GM06990 (cell line): ENCODE data around the gene LRRC59.
"Not testable (repeated sequence)": the region's sequence is repeated elsewhere in the genome, so short reads cannot be mapped to it uniquely, and the experiment has no call there.

Source experiments
- DNase-seq: peaks from one replicate; pipeline ENCODE4 v3.0.0-alpha.2; 2011; ENCODE audit not compliant: insufficient read length; ENCODE audit errors: extremely low read depth
- H3K27me3 ChIP-seq: replicated peaks from 2 replicates; pipeline ENCODE4 v1.6.0; 2011; ENCODE audit warnings: low read length; ENCODE audit not compliant: control insufficient read depth, insufficient read depth
- H3K36me3 ChIP-seq: 2 replicates; pipeline ENCODE4 v1.5.1; 2011; ENCODE audit warnings: low read length; ENCODE audit not compliant: control insufficient read depth, insufficient read depth
- H3K4me3 ChIP-seq: replicated peaks from 2 replicates; pipeline ENCODE4 v1.5.1; 2011; ENCODE audit warnings: low read depth, mild to moderate bottlenecking, control low read depth, low read length
- CTCF ChIP-seq: IDR thresholded peaks from 2 replicates; pipeline ENCODE4 v1.5.1; 2011; ENCODE audit warnings: low read length, control low read depth, mild to moderate bottlenecking, inconsistent platforms; ENCODE audit not compliant: insufficient read depth, poor library complexity, severe bottlenecking

The LRRC59 gene

DNA sequence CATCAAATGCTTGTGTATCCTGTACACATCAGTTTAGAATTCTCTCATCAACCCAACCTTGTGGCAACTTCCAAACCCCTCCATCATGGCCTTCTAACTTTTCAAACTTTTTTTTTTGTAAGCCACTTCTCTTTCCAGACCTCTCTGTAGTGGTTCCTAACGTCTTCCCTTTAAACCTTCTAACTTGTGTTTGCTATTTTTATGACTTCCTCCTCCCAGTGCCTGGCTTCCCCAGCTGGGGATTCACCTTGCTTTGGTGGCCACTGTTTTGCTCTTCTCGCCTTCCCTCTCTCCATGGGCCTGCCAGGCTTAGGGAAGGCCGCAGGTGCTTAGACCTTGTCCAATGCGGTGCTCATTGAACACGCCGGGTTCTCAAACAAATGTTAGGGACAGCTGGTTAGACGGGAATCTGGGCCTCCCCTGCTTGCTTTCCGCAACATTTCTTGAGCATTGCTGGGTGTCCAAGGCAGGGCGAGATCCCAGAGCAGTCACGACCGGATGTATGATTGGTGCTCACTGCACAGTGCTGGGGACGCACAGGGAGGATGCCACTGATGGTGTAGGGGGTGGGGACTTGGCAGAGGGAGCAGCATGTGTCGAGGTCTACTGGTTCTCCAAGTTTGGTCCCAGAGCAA lies 52.5 kb downstream of the LRRC59 start:
- Histone ChIP-seq H3K4me3 (no peak overlapping the region), H3K27me3 (no peaks in the 10 kb centered on the region), H3K36me3 (no peaks in the 10 kb centered on the region; the same call in 1 of the 2 replicates)
- no peak for DNase-seq
- TF ChIP-seq CTCF = no peak

GRCh38 chr17:50339381-50339780 lies 57.9 kb downstream of the LRRC59 start:
- no peak for TF ChIP-seq CTCF
- no peaks in the 10 kb centered on the region for H3K27me3 ChIP-seq
- no peak for DNase-seq
- H3K36me3 ChIP-seq = no peaks in the 10 kb centered on the region
- no peak overlapping the region for H3K4me3 ChIP-seq

GRCh38 chr17:50338645-50339044 lies 58.7 kb downstream of the LRRC59 start:
- Histone ChIP-seq H3K4me3 (no peak overlapping the region), H3K36me3 (no peaks in the 10 kb centered on the region), H3K27me3 (no peaks in the 10 kb centered on the region)
- DNase-seq = no peak
- no peak for TF ChIP-seq CTCF

DNA sequence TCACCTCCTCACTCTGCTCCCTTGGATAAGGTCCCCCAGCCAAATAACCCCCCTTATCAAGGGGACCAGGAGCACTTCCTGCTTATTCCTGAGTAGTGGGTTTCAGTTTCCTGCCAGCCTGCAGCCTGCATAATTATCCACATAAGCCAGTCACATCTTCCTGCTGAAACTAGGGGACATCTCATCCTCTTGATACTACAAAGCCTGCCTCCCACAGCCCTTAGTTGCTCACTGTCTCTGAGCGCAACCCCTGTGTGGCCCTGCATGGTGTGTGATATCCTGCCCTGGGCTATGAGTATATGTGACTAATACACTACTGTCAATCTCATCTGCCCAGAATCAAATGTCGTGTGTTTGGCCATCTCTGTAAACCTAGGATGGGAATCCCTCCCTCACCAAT lies 59.4 kb downstream of the LRRC59 start:
- DNase-seq = no peak

DNA sequence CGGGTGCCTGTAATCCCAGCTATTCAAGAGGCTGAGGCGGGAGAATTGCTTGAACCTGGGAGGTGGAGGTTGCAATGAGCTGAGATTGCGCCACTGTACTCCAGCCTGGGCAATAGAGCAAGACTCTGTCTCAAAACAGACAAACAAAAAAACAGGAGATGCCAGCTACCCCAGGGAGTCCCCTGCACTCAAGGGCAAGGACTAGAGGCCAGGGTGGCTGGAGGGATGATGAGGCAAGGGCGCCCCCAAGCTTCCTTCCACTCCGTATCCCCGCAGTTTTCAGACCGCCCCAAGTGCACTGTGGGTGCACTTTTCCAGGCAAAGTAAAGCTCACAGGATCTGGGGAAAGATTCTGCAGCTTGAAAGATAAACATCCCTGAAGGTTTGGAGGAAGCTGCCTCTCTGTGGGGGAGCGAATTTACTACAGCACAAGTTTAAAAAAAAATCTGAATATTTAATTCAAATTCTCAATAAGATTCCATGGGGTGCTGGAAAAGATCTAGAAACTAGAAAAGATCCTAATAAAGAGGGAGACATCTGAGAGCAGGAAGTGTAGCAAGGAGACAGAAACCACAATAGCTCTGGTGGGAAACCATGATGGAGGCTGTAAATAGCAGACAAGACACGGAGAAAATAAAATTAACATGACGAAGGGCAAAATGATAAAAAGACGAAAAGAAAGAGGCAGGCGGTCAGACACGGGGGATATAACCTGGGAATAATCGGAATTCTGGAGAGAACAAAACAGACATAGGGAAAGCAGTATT lies 63.8 kb downstream of the LRRC59 start:
- not testable (repeated sequence) for H3K4me3 ChIP-seq, H3K27me3 ChIP-seq, H3K36me3 ChIP-seq, DNase-seq
- peak; percentile 28 for TF ChIP-seq CTCF

More for the DNA sequence above, 59.4 kb downstream of the LRRC59 start:
- no peaks in the 10 kb centered on the region for H3K27me3 ChIP-seq
- no peak for TF ChIP-seq CTCF
- H3K4me3 ChIP-seq = no peak overlapping the region
- H3K36me3 ChIP-seq = no peaks in the 10 kb centered on the region

GRCh38 chr17:50332196-50332595 lies 65.1 kb downstream of the LRRC59 start:
- TF ChIP-seq CTCF = no peak
- Histone ChIP-seq H3K27me3 (no peaks in the 10 kb centered on the region), H3K36me3 (no peaks in the 10 kb centered on the region), H3K4me3 (no peak overlapping the region)
- DNase-seq = no peak
